Effector memory CD8-positive, alpha-beta T cell (primary cell): Measurements from ENCODE around the gene KHSRP.
A peak's percentile ranks its signal among the peaks of the same experiment; 100 is the strongest.

Experiments
- ATAC-seq: fragments of 150-1000 bp; cut with Tn5 transposase; replicated peaks from 2 replicates; pipeline ENCODE4 v1.10.0; 2021; ENCODE audit warnings: mild to moderate bottlenecking, moderate library complexity
- DNase-seq, 3 experiments: peaks; one replicate each; pipeline ENCODE4 v3.0.0; 2021
- H3K27ac Mint-ChIP-seq, 2 donors: one replicate each; pipeline ENCODE4 v1.8.0; 2022; ENCODE audit warnings: mild to moderate bottlenecking in 2 of 2, mixed read lengths in 2 of 2, moderate library complexity in 2 of 2
- H3K27me3 Mint-ChIP-seq, 2 donors: one replicate each; pipeline ENCODE4 v1.8.0; 2022; ENCODE audit warnings: mixed read lengths in 2 of 2
- H3K36me3 Mint-ChIP-seq: one replicate; pipeline ENCODE4 v1.8.0; 2022; ENCODE audit warnings: mild to moderate bottlenecking, moderate library complexity, mixed read lengths; ENCODE audit not compliant: insufficient read depth
- H3K4me1 Mint-ChIP-seq, 2 donors: one replicate each; pipeline ENCODE4 v1.8.0; 2022; ENCODE audit warnings: low read depth in 2 of 2, mixed read lengths in 2 of 2
- H3K4me3 Mint-ChIP-seq, 2 donors: one replicate each; pipeline ENCODE4 v1.8.0; 2022; ENCODE audit warnings: mild to moderate bottlenecking in 2 of 2, mixed read lengths in 2 of 2, moderate library complexity in 2 of 2
- H3K9me3 Mint-ChIP-seq, 2 donors: one replicate each; pipeline ENCODE4 v1.8.0; 2022; ENCODE audit warnings: mixed read lengths in 2 of 2
- total RNA-seq, 9 experiments: gene quantifications; one replicate each; lab custom pipeline; 2026; lab: John Stamatoyannopoulos, UW

The KHSRP gene, protein sequence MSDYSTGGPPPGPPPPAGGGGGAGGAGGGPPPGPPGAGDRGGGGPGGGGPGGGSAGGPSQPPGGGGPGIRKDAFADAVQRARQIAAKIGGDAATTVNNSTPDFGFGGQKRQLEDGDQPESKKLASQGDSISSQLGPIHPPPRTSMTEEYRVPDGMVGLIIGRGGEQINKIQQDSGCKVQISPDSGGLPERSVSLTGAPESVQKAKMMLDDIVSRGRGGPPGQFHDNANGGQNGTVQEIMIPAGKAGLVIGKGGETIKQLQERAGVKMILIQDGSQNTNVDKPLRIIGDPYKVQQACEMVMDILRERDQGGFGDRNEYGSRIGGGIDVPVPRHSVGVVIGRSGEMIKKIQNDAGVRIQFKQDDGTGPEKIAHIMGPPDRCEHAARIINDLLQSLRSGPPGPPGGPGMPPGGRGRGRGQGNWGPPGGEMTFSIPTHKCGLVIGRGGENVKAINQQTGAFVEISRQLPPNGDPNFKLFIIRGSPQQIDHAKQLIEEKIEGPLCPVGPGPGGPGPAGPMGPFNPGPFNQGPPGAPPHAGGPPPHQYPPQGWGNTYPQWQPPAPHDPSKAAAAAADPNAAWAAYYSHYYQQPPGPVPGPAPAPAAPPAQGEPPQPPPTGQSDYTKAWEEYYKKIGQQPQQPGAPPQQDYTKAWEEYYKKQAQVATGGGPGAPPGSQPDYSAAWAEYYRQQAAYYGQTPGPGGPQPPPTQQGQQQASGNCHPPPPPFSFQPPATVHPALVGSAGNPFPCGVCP
- total RNA-seq: 70.3 to 214 (median 103) reads per million in 9 experiments

- Mint-ChIP-seq H3K4me3 (peak within 1 kb of the TSS; percentile 82 to 87), H3K36me3 (peaks cover 31% of the 10 kb centered on the region), H3K9me3 (no peaks in the 10 kb centered on the region), H3K27ac (peak within 1 kb of the TSS; percentile 83 to 90), H3K4me1 (peaks cover 28 to 33% of the 10 kb centered on the region in 2 donors), H3K27me3 (no peaks in the 10 kb centered on the region)
- DNase-seq: peak in 1 of 3 experiments; percentile 21
- ATAC-seq: no peak
Observed at GRCh38 chr19:6424195-6424938, at the start of gene KHSRP. KHSRP (minus strand) TSS chr19:6424811; CDS start chr19:6424701, 110 bp downstream.

DNA sequence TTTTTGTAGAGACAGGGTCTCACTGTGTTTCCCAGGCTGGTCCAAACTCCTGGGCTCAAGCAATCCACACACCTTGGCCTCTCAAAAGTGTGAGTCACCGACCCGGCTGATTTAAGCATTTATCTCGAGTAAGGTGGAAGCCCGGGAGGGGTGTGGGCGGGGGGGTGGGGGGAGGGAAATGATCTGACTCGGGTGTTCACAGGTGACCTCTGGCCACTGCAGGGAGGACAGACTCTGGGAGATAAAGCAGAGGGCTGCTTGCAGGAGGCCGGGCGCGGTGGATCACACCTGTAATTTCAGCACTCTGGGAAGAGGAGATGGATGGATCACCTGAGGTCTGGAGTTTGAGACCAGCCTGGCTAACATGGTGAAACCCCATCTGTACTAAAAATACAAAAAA lies 49.0 kb upstream of the KHSRP start:
- DNase-seq (no peak), ATAC-seq (no peak)
- no peak overlapping the region for H3K4me3 Mint-ChIP-seq
- no peak overlapping the region for H3K27ac Mint-ChIP-seq
- H3K9me3 Mint-ChIP-seq: no peaks in the 10 kb centered on the region
- peaks cover 80% of the 10 kb centered on the region for H3K36me3 Mint-ChIP-seq
- H3K27me3 Mint-ChIP-seq: no peaks in the 10 kb centered on the region
- peaks cover 2 to 4% of the 10 kb centered on the region in 2 donors for H3K4me1 Mint-ChIP-seq

- H3K4me1 Mint-ChIP-seq: peaks cover 2 to 8% of the 10 kb centered on the region in 2 donors
- no peak for DNase-seq
Observed at GRCh38 chr19:6472713-6473112, 48.1 kb upstream of the KHSRP start.

GRCh38 chr19:6471076-6471475 lies 46.5 kb upstream of the KHSRP start:
- no peak for ATAC-seq
- no peaks in the 10 kb centered on the region for H3K9me3 Mint-ChIP-seq
- H3K4me1 Mint-ChIP-seq: peaks cover 2 to 8% of the 10 kb centered on the region in 2 donors
- peak overlapping the region; percentile 31 to 39 for H3K27ac Mint-ChIP-seq
- H3K27me3 Mint-ChIP-seq: no peaks in the 10 kb centered on the region
- DNase-seq: no peak
- H3K36me3 Mint-ChIP-seq: peaks cover 78% of the 10 kb centered on the region
- H3K4me3 Mint-ChIP-seq: no peak overlapping the region

More at GRCh38 chr19:6472713-6473112, 48.1 kb upstream of the KHSRP start:
- Mint-ChIP-seq H3K4me3 (no peak overlapping the region), H3K36me3 (peaks cover 75% of the 10 kb centered on the region), H3K27ac (peak overlapping the region; percentile 23 to 35), H3K27me3 (no peaks in the 10 kb centered on the region), H3K9me3 (no peaks in the 10 kb centered on the region)
- no peak for ATAC-seq

DNA sequence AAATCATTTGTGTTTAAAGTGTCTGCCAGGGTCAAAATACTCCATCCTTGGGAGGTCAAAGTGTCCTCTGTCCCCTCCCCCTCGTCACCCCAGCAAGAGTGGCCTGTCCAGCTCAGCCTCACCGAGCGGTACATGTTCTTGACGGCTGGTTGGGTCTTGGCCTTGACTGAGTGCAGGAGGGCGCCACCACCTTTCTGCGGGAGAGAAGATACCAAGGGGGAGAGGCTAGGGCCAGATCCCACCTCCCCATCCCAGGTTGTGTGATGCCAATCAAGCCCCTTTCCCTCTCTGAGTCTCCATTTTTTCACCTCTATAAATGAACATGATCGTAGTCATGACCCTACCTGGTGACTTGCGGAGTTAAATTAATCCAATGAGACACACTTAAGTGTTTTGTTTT lies 45.6 kb upstream of the KHSRP start:
- Mint-ChIP-seq H3K9me3 (no peaks in the 10 kb centered on the region), H3K4me3 (no peak overlapping the region), H3K4me1 (peaks cover 2 to 8% of the 10 kb centered on the region in 2 donors), H3K36me3 (peaks cover 77% of the 10 kb centered on the region), H3K27me3 (peaks cover 0 to 1% of the 10 kb centered on the region in 2 donors), H3K27ac (no peak overlapping the region)
- ATAC-seq (no peak), DNase-seq (no peak)

- peak overlapping the region in 1 of 2 donors; percentile 5 for H3K27ac Mint-ChIP-seq
- no peak overlapping the region for H3K4me3 Mint-ChIP-seq
Observed at GRCh38 chr19:6467384-6467783, 42.8 kb upstream of the KHSRP start.

DNA sequence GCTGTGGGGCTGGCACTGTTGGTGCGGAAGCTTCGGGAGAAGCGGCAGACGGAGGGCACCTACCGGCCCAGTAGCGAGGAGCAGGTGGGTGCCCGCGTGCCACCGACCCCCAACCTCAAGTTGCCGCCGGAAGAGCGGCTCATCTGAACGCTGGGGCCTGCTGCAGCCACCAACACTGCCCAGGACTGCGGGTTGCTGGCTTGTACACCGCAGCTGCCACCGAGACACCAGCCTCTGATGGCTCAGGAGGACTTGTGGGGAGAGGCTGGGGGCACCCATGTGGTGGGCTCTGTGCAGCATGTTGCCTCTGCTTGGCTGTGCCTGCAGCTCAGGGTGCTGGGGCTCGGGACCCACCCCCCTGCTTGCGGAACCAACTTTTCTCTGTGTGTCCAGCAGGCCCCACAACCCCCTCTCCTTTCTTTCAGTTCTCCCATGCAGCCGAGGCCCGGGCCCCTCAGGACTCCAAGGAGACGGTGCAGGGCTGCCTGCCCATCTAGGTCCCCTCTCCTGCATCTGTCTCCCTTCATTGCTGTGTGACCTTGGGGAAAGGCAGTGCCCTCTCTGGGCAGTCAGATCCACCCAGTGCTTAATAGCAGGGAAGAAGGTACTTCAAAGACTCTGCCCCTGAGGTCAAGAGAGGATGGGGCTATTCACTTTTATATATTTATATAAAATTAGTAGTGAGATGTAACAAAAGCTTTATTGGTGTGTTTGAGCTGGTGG lies 42.1 kb upstream of the KHSRP start:
- ATAC-seq: no peak
- H3K9me3 Mint-ChIP-seq: no peaks in the 10 kb centered on the region
- no peak for DNase-seq
- peaks cover 4 to 10% of the 10 kb centered on the region in 2 donors for H3K4me1 Mint-ChIP-seq
- H3K4me3 Mint-ChIP-seq: no peak overlapping the region
- H3K27ac Mint-ChIP-seq: peak overlapping the region in 1 of 2 donors; percentile 5
- peaks cover 51% of the 10 kb centered on the region for H3K36me3 Mint-ChIP-seq
- H3K27me3 Mint-ChIP-seq: peaks cover 0 to 7% of the 10 kb centered on the region in 2 donors

More at GRCh38 chr19:6467384-6467783, 42.8 kb upstream of the KHSRP start:
- peaks cover 4 to 10% of the 10 kb centered on the region in 2 donors for H3K4me1 Mint-ChIP-seq
- peaks cover 55% of the 10 kb centered on the region for H3K36me3 Mint-ChIP-seq
- no peak for ATAC-seq
- H3K27me3 Mint-ChIP-seq: peaks cover 0 to 7% of the 10 kb centered on the region in 2 donors
- DNase-seq: no peak
- H3K9me3 Mint-ChIP-seq: no peaks in the 10 kb centered on the region

DNA sequence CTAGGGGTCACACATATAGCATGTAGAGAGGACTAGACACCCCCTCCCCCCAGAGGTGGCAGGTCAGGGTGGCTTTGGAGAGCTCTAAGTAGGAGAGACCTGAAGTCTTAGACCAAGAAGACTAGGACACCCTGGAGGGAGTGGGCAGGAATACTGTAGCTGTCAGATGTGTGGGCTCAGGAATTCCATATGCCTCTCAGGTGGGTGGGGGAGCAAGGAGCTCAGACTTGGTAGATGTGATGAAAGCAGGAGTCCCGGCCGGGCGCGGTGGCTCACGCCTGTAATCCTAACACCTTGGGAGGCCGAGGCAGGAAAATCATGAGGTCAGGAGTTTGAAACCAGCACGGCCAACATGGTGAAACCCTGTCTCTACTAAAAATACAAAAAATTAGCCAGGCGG lies 41.1 kb upstream of the KHSRP start:
- no peak overlapping the region for H3K4me3 Mint-ChIP-seq
- no peaks in the 10 kb centered on the region for H3K9me3 Mint-ChIP-seq
- peaks cover 4 to 10% of the 10 kb centered on the region in 2 donors for H3K4me1 Mint-ChIP-seq
- H3K27ac Mint-ChIP-seq: peak overlapping the region in 1 of 2 donors; percentile 46
- DNase-seq (no peak), ATAC-seq (no peak)
- H3K27me3 Mint-ChIP-seq: peaks cover 0 to 7% of the 10 kb centered on the region in 2 donors
- peaks cover 45% of the 10 kb centered on the region for H3K36me3 Mint-ChIP-seq

DNA sequence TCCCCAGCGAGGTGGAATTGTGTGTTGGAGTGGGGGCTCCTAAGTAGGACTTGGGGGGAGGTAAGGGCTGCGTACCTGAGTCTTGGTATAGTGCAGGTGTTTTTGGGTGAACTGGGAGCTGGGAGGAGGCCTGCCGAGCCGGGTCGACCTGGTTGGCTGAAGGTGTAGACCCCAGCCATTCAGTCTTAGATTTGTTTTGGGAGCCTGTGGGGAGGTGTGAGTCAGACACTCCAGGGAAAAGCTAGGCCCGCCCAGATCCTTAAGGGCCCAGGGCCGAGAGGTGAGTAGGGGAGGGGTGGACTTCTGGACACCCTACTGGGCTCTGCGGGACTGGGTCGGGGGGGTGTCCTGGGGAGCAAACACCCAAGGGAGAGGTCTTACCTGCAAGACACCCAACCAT lies 40.4 kb upstream of the KHSRP start:
- Mint-ChIP-seq H3K4me1 (peaks cover 6 to 14% of the 10 kb centered on the region in 2 donors), H3K27ac (peak overlapping the region; percentile 38 to 46), H3K4me3 (no peak overlapping the region), H3K9me3 (no peaks in the 10 kb centered on the region), H3K36me3 (peaks cover 45% of the 10 kb centered on the region), H3K27me3 (peaks cover 0 to 7% of the 10 kb centered on the region in 2 donors)
- DNase-seq: no peak
- no peak for ATAC-seq

GRCh38 chr19:6464070-6464873 lies 39.7 kb upstream of the KHSRP start, which contains the start of gene CRB3:
CRB3 (plus strand) TSS chr19:6464271; CDS start chr19:6464702, 431 bp downstream.
- H3K27ac Mint-ChIP-seq: peak within 1 kb of the TSS; percentile 38 to 46
- DNase-seq: no peak
- H3K4me1 Mint-ChIP-seq: peaks cover 8 to 16% of the 10 kb centered on the region in 2 donors
- no peaks in the 10 kb centered on the region for H3K9me3 Mint-ChIP-seq
- no peak for ATAC-seq
- H3K27me3 Mint-ChIP-seq: peaks cover 0 to 7% of the 10 kb centered on the region in 2 donors
- H3K36me3 Mint-ChIP-seq: peaks cover 40% of the 10 kb centered on the region
- peak within 1 kb of the TSS in 1 of 2 donors; percentile 21 for H3K4me3 Mint-ChIP-seq

- peaks cover 20% of the 10 kb centered on the region for H3K36me3 Mint-ChIP-seq
- peak overlapping the region; percentile 73 to 92 for H3K27ac Mint-ChIP-seq
- H3K4me3 Mint-ChIP-seq: peak overlapping the region; percentile 88 to 94
- ATAC-seq (peak; percentile 83), DNase-seq (peak; percentile 94 to 97 (median 96))
- no peaks in the 10 kb centered on the region for H3K9me3 Mint-ChIP-seq
- peaks cover 11 to 23% of the 10 kb centered on the region in 2 donors for H3K4me1 Mint-ChIP-seq
- H3K27me3 Mint-ChIP-seq: peaks cover 0 to 7% of the 10 kb centered on the region in 2 donors
Observed at GRCh38 chr19:6460099-6460884, 35.7 kb upstream of the KHSRP start.
